Sigmoid colon (tissue), 4 donors: Measurements from ENCODE around the gene GPC5.

Source experiments
- POLR2AphosphoS5 ChIP-seq, 4 donors: sonication (generic); formaldehyde crosslinking; IDR thresholded peaks; one replicate each; pipeline ENCODE4 v1.6.1; 2017; ENCODE audit warnings: antibody characterized with exemption in 4 of 4
- TF ChIP-seq, protein P1 (sequence below), 4 experiments: fragments of 450-650 bp in 3 of 4; fragments of 200-600 bp in 1 of 4; IDR thresholded peaks; one replicate each; pipeline ENCODE4 v1.5.1; 2016 to 2019; ENCODE audit warnings: antibody characterized with exemption in 4 of 4, mild to moderate bottlenecking in 3 of 4, moderate library complexity in 2 of 4

DNA sequence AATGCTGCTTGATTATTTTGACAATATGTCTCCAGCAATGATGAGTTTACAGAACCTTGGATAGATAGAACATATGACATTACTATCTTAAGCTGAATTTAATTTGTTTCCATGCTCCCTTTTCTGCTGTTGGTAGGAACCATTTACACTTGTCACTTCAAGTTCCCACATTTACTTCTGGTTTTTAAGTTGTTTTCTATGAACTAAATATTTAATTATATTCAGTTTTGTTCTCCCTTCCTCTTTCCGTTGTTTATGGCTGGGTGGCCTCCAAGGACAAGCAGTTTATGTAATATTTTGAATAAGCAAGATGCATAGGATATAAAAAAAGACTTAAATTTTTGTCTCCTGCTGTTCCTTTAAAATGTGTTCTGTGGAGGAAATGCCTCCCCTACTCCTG is 860.6 kb downstream of the GPC5 start:
- TF ChIP-seq, protein P1, sequence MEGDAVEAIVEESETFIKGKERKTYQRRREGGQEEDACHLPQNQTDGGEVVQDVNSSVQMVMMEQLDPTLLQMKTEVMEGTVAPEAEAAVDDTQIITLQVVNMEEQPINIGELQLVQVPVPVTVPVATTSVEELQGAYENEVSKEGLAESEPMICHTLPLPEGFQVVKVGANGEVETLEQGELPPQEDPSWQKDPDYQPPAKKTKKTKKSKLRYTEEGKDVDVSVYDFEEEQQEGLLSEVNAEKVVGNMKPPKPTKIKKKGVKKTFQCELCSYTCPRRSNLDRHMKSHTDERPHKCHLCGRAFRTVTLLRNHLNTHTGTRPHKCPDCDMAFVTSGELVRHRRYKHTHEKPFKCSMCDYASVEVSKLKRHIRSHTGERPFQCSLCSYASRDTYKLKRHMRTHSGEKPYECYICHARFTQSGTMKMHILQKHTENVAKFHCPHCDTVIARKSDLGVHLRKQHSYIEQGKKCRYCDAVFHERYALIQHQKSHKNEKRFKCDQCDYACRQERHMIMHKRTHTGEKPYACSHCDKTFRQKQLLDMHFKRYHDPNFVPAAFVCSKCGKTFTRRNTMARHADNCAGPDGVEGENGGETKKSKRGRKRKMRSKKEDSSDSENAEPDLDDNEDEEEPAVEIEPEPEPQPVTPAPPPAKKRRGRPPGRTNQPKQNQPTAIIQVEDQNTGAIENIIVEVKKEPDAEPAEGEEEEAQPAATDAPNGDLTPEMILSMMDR (IDR thresholded peaks at IDR 0.05) = no peak
- TF ChIP-seq POLR2AphosphoS5 (IDR thresholded peaks at IDR 0.05) = no peak
